ENCODE measurements around the gene SRCIN1.

SRCIN1 gene

GRCh38 chr17:38550661-38551060 is 55.1 kb downstream of the SRCIN1 start:
- no peak overlapping the region for H3K4me3 ChIP-seq (ENCODE audit: low read depth, low read length)
- no peak for TF ChIP-seq CTCF (conservative IDR thresholded peaks at IDR 0.05; ENCODE audit: low read depth, low read length)
- DNase-seq (ENCODE audit: low read depth): no peak

- no peak for DNase-seq (ENCODE audit: low read depth)
- no peak for TF ChIP-seq CTCF (conservative IDR thresholded peaks at IDR 0.05; ENCODE audit: low read depth, low read length)
These were observed 56.5 kb downstream of the SRCIN1 start for GRCh38 chr17:38549285-38549684.

GRCh38 chr17:38547444-38547843 is 58.3 kb downstream of the SRCIN1 start:
- DNase-seq (ENCODE audit: low read depth): no peak
- H3K4me3 ChIP-seq (ENCODE audit: low read depth, low read length): no peak overlapping the region
- TF ChIP-seq CTCF (conservative IDR thresholded peaks at IDR 0.05; ENCODE audit: low read depth, low read length): no peak

More at GRCh38 chr17:38549285-38549684, 56.5 kb downstream of the SRCIN1 start:
- H3K4me3 ChIP-seq (ENCODE audit: low read depth, low read length): no peak overlapping the region

- no peak for TF ChIP-seq CTCF (conservative IDR thresholded peaks at IDR 0.05; ENCODE audit: low read depth, low read length)
- no peak overlapping the region for H3K4me3 ChIP-seq (ENCODE audit: low read depth, low read length)
- no peak for DNase-seq (ENCODE audit: low read depth)
These were observed 59.4 kb downstream of the SRCIN1 start for GRCh38 chr17:38546396-38546795.

GRCh38 chr17:38545531-38546225 is 60.1 kb downstream of the SRCIN1 start:
- no peak overlapping the region for H3K4me3 ChIP-seq (ENCODE audit: low read depth, low read length)
- TF ChIP-seq CTCF (conservative IDR thresholded peaks at IDR 0.05; ENCODE audit: low read depth, low read length): no peak
- DNase-seq (ENCODE audit: low read depth): no peak

GRCh38 chr17:38544839-38545209 is 60.9 kb downstream of the SRCIN1 start:
- H3K4me3 ChIP-seq (ENCODE audit: low read depth, low read length): no peak overlapping the region
- DNase-seq (ENCODE audit: low read depth): no peak
- TF ChIP-seq CTCF (conservative IDR thresholded peaks at IDR 0.05; ENCODE audit: low read depth, low read length): no peak

GRCh38 chr17:38544175-38544838 is 61.4 kb downstream of the SRCIN1 start:
- H3K4me3 ChIP-seq (ENCODE audit: low read depth, low read length): no peak overlapping the region
- TF ChIP-seq CTCF (conservative IDR thresholded peaks at IDR 0.05; ENCODE audit: low read depth, low read length): no peak
- DNase-seq (ENCODE audit: low read depth): no peak

Data from choroid plexus epithelial cell (primary cell).